ENCODE results near the gene DDR2.

The DDR2 gene

DNA sequence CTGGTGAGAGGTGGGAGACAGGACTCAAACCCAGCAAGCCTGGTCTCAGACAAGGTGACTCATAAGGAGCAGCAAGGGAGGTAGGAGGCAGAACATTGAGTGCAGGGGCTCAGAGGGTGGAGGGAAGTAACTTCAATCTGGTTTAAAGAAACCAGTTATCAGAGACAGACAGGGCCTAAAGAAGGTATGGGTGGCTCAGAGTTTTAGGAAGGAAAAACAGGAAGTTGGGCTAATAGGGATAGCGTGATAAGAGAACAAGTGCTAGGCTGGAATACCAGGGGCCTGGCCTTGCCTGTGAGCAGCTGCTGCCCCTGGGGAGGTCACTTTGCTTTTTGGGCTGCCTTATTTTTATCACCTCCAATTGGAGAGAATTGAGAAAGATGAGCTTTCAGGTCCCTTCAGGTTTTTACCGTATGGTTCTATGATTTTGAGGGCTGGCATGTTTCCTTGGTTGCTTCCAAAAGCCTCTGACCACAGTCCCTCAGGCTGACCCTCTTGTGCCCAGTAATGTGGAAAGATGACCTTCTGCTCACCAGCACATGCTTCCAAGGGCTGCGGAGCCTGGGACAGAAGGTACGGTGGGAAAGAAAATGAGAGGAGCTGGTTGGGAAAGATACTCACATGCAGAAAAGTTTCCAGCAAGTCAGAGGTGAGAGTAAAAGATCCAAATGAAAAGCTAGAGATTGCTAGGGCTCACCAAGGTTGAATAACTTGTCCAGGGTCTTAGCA, 77.0 kb downstream of the DDR2 start:
- H3K4me2 ChIP-seq (ENCODE audit: low read depth, low read length), result no peak overlapping the region
- TF ChIP-seq EZH2 (optimal IDR thresholded peaks at IDR 0.05; ENCODE audit: low read depth, low read length) (no peak), CTCF (IDR thresholded peaks at IDR 0.05; ENCODE audit: low read length) (no peak), EZH2phosphoT487 (IDR thresholded peaks at IDR 0.05; ENCODE audit: low read length) (no peak)
- no peaks in the 10 kb centered on the region for H3K4me1 ChIP-seq (ENCODE audit: low read length)
- H2AFZ ChIP-seq (ENCODE audit: low read length), result no peak overlapping the region
- H3K36me3 ChIP-seq (replicated peaks; ENCODE audit: insufficient read depth, low read length), result no peaks in the 10 kb centered on the region
- no peak overlapping the region for H3K4me3 ChIP-seq (ENCODE audit: low read length)
- H3K9me3 ChIP-seq (replicated peaks; ENCODE audit: insufficient read depth, low read length), result no peaks in the 10 kb centered on the region
- no peak for DNase-seq
- no peak overlapping the region for H3K9ac ChIP-seq (ENCODE audit: low read length)
- H3K27me3 ChIP-seq (replicated peaks; ENCODE audit: insufficient read depth, low read length), result no peaks in the 10 kb centered on the region
- H3K79me2 ChIP-seq (ENCODE audit: low read length), result no peaks in the 10 kb centered on the region
- no peak overlapping the region for H3K27ac ChIP-seq (ENCODE audit: low read length)
- H3K9me2 ChIP-seq (replicated peaks; ENCODE audit: insufficient read depth, low read length), result no peaks in the 10 kb centered on the region
- H3F3A ChIP-seq (ENCODE audit: insufficient read depth, low read length), result no peaks in the 10 kb centered on the region
- H4K20me1 ChIP-seq (ENCODE audit: insufficient read depth, low read length), result no peaks in the 10 kb centered on the region

GRCh38 chr1:162709870-162710269, 77.6 kb downstream of the DDR2 start:
- no peak overlapping the region for H3K4me2 ChIP-seq (ENCODE audit: low read depth, low read length)
- H3K9me2 ChIP-seq (replicated peaks; ENCODE audit: insufficient read depth, low read length), result no peaks in the 10 kb centered on the region
- H4K20me1 ChIP-seq (ENCODE audit: insufficient read depth, low read length), result no peaks in the 10 kb centered on the region
- no peaks in the 10 kb centered on the region for H3F3A ChIP-seq (ENCODE audit: insufficient read depth, low read length)
- DNase-seq, result no peak
- no peak overlapping the region for H3K9ac ChIP-seq (ENCODE audit: low read length)
- H3K79me2 ChIP-seq (ENCODE audit: low read length), result no peaks in the 10 kb centered on the region
- H3K27me3 ChIP-seq (replicated peaks; ENCODE audit: insufficient read depth, low read length), result no peaks in the 10 kb centered on the region
- H2AFZ ChIP-seq (ENCODE audit: low read length), result no peak overlapping the region
- H3K4me1 ChIP-seq (ENCODE audit: low read length), result no peaks in the 10 kb centered on the region
- no peak overlapping the region for H3K27ac ChIP-seq (ENCODE audit: low read length)
- TF ChIP-seq CTCF (IDR thresholded peaks at IDR 0.05; ENCODE audit: low read length) (no peak), EZH2 (optimal IDR thresholded peaks at IDR 0.05; ENCODE audit: low read depth, low read length) (no peak), EZH2phosphoT487 (IDR thresholded peaks at IDR 0.05; ENCODE audit: low read length) (no peak)
- no peaks in the 10 kb centered on the region for H3K36me3 ChIP-seq (replicated peaks; ENCODE audit: insufficient read depth, low read length)
- no peaks in the 10 kb centered on the region for H3K9me3 ChIP-seq (replicated peaks; ENCODE audit: insufficient read depth, low read length)
- H3K4me3 ChIP-seq (ENCODE audit: low read length), result no peak overlapping the region

DNA sequence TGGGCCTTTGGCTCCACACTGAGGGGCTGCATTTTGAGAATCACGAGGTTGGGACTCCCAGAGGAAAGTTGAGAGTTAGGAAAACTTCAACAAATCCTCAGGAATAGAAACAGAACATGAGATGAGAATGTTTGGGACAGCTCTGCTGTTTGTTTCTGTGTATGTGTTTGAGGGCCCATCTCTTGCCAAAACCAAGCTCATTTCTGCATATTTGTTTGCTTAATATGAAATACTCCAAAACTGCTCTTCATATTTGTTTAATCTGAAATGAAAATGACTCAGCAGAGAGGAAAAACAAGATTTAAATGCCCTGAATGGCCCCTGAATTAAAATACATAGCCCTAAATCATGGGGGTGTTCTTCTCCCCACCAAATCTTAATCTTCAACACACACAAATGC, 78.1 kb downstream of the DDR2 start:
- no peaks in the 10 kb centered on the region for H3K27me3 ChIP-seq (replicated peaks; ENCODE audit: insufficient read depth, low read length)
- no peak overlapping the region for H3K27ac ChIP-seq (ENCODE audit: low read length)
- H2AFZ ChIP-seq (ENCODE audit: low read length), result no peak overlapping the region
- H3K9me3 ChIP-seq (replicated peaks; ENCODE audit: insufficient read depth, low read length), result no peaks in the 10 kb centered on the region
- TF ChIP-seq CTCF (IDR thresholded peaks at IDR 0.05; ENCODE audit: low read length), result no peak
- TF ChIP-seq EZH2phosphoT487 (IDR thresholded peaks at IDR 0.05; ENCODE audit: low read length), result no peak
- no peak for TF ChIP-seq EZH2 (optimal IDR thresholded peaks at IDR 0.05; ENCODE audit: low read depth, low read length)
- no peaks in the 10 kb centered on the region for H3F3A ChIP-seq (ENCODE audit: insufficient read depth, low read length)
- H3K9ac ChIP-seq (ENCODE audit: low read length), result no peak overlapping the region
- H3K4me1 ChIP-seq (ENCODE audit: low read length), result no peaks in the 10 kb centered on the region
- no peaks in the 10 kb centered on the region for H4K20me1 ChIP-seq (ENCODE audit: insufficient read depth, low read length)
- no peak for DNase-seq
- no peaks in the 10 kb centered on the region for H3K36me3 ChIP-seq (replicated peaks; ENCODE audit: insufficient read depth, low read length)
- H3K4me2 ChIP-seq (ENCODE audit: low read depth, low read length), result no peak overlapping the region
- H3K9me2 ChIP-seq (replicated peaks; ENCODE audit: insufficient read depth, low read length), result no peaks in the 10 kb centered on the region
- no peaks in the 10 kb centered on the region for H3K79me2 ChIP-seq (ENCODE audit: low read length)
- no peak overlapping the region for H3K4me3 ChIP-seq (ENCODE audit: low read length)
